Caki2 (cell line): ENCODE results near the gene LARP6. TPM values are rescaled to one million over a fixed set of nuclear protein-coding genes. Genes with fewer than 3 reads are reported as not detected.
"Not testable (repeated sequence)": the region's sequence is repeated elsewhere in the genome, so short reads cannot be mapped to it uniquely, and the experiment has no call there.

Source experiments
- DNase-seq: peaks from one replicate; pipeline ENCODE4 v3.0.0-alpha.2; 2015; ENCODE audit warnings: low read depth
- in situ Hi-C: cut with HindIII; loops from 2 replicates; pipeline ENCODE4 v1.10.0; 2016; ENCODE audit warnings: low sequenced_read_pairs, low pct_unique_long_range_greater_than_20kb, mixed read lengths
- total RNA-seq: library from RNA; depleted of rRNA; stranded (reverse); fragments of >200 nt; shearing (Covaris generic); gene quantifications from 2 replicates; pipeline ENCODE4 v1.2.3, GENCODE V29; 2014; ENCODE audit warnings: low replicate concordance

The LARP6 gene
- total RNA-seq, 1 experiment from 2014 or later, result 35.4 TPM

DNA sequence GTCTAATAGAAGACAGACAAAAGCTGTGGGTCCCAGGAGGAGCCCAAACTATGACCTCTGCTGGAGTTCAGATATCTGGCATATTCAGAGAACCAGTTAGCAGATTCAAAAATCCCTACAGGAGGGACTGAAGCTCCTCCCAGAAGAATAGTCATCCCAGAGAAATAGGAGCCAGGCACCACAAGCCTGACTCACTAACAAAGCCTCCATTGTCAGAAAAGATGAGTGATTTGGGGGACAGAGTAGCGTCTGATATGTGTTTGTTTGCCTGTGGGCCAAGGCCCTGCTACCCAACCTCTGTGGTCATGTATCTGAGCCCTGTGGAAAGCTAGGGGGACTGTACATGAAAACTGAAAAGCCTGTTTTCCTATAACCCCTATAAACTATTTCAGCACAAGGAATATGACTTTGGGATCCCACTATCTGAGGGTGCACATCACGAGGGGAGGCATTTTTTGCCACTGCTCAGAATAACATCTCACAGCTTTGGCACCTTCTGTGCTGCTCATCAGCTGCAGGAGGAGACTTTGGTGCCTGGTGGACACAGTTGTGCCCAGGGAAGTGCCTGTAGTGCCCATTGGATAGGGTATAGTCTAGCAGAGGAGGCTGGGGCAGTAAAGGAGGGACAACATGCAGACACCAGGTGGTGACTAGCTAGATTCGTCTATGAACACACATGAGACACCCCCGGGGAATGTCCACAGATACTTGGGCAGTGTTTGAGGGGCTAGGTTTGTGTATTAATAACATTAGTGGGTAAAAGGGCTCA lies 9.7 kb upstream of the LARP6 start:
- DNase-seq, result peak; percentile 68
- in situ Hi-C loops, result no loop called here

DNA sequence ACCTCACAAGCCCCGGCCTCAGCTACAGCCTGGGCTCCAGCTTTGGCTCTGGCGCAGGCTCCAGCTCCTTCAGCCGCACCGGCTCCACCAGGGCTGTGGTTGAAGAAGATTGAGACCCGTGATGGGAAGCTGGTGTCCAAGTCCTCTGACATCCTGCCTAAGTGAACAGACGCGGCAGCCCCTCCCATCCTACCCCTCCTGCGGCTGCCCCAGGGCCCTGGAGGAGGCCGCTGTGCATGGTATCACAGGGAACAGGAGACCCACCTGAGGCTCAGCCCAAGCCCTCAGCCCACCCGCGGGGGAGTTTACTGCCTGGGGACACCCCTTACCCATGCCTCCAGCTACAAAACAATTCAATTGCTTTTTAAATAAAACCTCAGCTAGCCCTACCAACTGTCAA lies 6.0 kb upstream of the LARP6 start:
- in situ Hi-C loops, result no loop called here

DNA sequence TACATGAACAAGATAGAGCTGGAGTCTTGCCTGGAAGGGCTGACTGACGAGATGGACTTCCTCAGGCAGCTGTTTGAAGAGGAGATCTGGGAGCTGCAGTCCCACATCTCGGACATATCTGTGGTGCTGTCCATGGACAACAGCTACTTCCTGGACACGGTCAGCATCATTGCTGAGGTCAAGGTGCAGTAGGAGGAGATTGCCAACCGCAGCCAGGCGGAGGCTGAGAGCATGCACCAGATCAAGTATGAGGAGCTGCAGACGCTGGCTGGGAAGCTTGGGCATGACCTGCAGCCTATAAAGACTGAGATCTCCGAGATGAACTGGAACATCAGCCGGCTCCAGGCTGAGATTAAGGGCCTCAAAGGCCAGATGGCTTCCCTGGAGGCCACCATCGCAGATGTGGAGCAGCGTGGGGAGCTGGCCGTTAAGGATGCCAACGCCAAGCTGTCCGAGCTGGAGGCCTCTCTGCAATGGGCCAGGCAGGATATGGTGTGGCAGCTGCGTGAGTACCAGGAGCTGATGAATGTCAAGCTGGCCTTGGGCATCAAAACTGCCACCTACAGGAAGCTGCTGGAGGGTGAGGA lies 5.5 kb upstream of the LARP6 start:
- DNase-seq, result no peak
- in situ Hi-C loops, result no loop called here

More for the DNA sequence above, 6.0 kb upstream of the LARP6 start:
- DNase-seq, result no peak

DNA sequence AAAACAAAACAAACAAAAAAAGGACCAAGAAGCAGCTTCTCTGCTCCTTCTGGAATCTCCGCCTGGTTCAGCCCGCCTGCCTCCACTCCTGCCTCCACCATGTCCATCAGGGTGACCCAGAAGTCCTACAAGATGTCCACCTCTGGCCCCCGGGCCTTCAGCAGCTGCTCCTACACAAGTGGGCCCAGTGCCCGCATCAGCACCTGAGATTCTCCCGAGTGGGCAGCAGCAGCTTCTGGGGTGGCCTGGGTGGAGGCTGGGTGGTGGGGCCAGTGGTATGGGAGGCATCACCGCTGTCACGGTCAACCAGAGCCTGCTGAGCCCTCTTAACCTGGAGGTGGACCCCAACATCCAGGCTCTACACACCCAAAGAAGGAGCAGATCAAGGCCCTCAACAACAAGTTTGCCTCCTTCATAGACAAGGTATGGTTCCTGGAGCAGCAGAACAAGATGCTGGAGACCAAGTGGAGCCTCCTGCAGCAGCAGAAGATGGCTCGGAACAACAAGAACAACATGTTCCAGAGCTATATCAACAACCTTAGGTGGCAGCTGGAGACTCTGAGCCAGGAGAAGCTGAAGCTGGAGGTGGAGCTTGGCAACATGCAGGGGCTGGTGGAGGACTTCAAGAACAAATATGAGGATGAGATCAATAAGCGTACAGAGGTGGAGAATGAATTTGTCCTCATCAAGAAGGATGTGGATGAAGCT lies 4.8 kb upstream of the LARP6 start:
- DNase-seq, in situ Hi-C loops: not testable (repeated sequence)

DNA sequence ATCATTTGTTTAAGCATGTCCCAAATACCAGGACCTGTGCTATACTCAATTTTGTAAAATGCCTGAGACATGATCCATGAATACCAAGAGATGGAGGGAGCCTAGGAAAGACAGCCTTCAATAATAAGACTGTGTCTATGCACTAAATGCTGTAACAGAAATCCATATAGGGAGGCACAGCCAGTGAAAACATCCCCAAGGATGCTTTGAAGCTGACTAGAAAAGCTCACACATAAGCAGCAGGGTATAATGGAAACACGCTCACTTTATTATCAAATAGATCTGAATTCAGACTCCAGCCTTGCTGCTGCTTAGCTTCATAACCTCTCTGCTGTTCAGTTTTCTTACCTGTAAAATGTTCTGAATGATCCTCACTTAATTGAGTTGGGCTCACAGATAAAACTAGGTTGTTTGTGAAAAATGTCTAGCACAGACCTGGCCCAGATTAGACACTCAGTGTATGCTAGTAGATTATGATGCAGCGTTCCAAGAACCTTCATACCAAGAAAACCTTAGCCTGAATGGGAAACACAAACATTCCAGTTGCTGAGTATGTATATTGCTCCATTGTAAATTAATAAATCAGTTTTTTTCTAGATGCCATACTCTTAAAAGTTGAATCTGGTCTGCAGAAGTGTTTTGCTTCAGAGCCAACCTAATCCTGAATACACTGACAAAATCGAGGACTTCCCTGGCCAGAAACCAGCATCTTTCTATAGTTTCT lies 3.8 kb upstream of the LARP6 start:
- in situ Hi-C loops, result no loop called here
- DNase-seq, result no peak

DNA sequence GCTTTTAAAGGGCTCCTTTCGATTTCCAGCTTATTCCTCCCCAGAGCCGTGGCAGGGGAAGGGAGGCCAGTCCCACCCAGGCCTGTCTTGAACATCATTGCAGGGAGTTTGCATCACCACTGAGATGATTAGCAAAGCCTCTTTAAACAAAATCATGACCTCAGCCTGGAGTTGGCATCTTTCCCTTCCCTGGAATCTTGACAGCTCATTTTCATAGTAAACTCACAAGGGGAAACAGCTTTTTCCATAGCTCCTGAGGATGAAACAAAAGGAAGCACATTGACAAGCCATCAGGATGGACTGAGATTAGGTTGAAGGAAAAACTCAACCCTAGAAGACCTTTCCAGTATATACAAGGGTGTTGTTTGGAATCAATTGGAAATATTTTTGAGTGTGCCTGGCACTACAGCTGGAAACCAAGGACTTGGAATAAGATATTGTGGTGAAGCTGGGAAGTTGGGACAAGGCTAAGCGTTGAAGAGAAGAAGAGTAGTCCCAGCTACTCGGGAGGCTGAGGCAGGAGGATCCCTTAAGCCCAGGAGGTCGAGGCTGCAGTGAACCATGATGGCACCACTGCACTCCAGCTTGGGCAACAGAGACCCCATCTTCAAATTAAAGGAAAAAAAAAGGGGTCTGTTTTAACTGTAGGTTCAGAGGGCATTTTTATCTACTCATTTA lies 3.1 kb upstream of the LARP6 start:
- in situ Hi-C loops, result no loop called here
- peak; percentile 67 for DNase-seq

DNA sequence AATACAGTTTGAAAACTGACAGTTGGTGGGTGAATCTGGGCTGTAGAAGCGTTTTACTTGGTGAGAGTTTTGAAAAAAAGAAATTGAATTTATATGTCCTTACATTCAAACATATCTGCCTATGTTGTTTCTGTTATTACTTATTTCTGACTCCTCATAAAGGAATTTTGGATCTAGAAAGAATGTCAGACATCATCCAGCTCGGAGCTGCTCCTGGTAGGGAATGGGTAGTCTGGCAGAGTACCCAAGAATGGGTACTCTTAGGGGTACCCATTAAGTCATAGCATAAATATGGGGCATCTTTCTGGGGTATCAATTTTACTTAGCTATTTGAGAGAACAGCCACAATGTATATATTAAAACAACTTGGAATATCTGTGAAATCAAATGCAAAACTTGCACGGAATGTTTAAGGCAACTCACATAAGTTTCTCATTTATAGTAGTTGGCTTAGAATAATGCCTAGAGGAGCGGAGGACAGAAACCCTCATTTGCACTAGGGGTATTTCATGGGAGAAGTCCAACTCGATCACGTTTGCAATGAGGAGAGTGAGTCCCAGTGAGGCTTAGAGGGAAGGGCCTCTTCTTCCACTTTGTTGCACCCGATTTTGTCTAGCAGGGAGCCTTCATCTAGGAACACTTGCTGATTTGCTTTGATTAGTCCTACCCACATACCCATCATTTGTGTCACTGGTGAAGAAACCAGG lies 2.4 kb upstream of the LARP6 start:
- DNase-seq, result no peak
- in situ Hi-C loops, result no loop called here

DNA sequence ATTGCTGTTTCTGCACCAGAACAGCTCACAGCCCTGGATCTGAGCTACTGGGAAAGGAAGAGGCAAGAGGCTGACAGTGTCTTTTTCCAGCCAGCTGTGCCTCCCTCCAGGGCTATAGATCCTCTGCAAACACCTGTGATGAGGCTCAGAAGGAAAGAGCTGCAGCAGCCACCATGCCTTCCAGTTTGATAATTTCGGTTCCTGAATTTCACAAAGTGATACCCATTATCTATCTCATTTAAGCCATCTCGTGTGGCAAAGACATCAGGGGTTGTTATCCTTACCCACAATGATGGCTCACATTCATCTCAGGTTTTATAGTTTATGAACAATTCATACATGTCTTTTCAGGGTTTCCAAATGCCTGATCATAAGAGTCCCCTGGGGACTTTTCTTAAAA lies 1.8 kb upstream of the LARP6 start:
- in situ Hi-C loops, result no loop called here
- no peak for DNase-seq

DNA sequence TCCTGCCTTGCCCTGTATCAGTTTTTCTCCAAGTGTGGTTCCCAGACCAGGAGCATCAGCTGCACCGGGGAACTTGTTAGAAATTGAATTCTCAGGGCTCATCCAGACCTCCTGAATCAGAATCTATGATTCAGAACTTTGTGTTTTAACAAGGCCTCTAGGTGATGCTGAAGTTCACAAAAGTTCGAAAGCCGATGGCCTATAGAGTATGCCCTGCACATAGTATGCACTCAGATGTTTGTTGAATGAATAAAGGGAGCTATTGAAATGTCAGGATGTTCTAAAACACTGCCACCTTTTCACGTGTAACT lies 664 bp upstream of the LARP6 start:
- in situ Hi-C loops, result no loop called here
- DNase-seq, result peak; percentile 36

DNA sequence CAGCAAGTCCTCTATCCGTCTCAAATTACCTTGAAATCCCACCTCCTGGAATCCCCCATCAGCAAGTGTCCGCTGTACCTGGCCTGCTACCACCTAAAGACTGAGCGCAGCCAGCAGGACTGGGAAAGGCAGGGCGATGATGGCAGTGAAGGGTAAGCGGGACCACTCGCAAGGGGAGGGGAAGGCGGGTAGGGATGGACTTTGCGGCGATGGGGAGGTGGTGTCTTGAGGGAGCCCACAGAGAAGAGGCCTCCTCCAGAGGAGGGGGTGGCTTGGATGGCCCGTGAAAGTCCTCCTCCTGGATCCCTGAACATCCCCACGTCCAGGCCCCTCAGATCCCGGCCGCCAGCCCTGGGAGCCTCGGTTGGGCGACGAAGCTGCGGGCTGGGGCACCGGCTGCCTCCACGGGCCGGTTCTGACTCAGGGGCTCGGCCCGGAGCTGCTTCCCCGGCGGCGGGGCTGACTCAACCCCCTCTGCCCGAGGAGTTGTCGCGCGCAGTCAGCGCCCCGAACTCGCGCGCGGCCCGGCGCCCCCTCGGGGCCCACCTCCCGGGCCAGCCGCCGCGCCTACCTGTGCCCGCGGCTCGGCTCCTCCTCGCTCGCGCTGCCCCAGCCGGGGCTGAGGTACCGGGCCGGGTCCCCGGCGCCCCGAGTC lies 512 bp downstream of the LARP6 start:
- DNase-seq, result peak; percentile 50
- in situ Hi-C loops, result no loop called here

DNA sequence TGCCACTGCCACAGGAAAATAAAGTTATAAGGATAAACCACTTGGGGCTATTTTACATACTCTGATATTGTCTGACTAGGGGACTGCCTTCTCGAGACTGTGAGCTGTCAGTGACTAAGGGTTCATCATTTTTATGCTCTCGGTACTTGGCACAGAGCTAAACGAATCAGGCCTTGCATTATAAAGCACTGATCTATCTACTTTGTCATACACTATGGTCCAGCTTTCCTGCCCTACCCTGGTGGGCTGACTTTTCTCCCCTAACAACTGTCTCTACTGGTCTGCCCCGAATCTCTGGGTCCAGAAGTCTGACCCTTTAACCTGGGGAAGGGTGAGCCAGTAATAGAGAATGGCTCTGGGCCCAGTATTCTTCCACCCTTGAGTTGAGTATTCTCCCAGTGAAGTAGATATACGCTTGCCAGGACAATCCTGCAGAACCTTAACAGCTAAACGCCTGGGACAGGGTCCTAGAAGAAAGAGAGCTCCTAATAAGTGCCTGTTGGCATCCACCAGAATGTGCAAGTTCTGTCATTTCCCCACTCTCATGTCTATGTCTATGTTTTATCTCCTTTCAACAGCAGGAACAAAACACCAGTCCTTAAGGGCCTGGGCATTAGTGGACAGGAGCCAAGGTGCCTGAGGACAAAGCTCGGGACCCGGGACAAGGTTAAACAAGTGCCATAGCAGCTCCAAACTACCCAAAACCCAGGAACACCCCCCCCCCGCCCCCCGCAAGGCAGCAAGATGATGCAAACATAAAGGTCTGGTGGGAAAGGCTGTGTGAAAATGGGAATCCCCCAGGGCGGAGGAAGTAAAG lies 1.2 kb downstream of the LARP6 start:
- no peak for DNase-seq
- in situ Hi-C loops, result no loop called here

DNA sequence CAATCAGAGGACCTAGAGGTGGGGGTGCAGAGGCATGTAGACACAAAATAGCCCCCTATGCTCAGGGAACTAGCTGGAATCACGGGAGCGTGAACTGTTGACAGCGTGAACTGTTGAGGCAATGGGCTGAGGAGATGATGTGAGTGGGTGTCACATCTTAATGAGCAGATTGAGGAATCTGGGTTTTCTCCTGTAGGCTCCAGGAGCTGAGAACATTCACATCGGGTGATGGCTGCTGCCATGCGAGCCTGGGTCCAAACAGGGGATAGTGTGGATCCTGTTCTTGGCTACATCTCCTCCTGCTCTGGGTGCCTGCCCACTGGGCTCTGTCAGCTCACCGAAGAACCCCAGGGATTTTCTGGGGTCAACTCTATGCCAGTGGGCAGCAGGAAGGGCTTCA lies 2.1 kb downstream of the LARP6 start:
- DNase-seq, result no peak
- in situ Hi-C loops, result no loop called here

DNA sequence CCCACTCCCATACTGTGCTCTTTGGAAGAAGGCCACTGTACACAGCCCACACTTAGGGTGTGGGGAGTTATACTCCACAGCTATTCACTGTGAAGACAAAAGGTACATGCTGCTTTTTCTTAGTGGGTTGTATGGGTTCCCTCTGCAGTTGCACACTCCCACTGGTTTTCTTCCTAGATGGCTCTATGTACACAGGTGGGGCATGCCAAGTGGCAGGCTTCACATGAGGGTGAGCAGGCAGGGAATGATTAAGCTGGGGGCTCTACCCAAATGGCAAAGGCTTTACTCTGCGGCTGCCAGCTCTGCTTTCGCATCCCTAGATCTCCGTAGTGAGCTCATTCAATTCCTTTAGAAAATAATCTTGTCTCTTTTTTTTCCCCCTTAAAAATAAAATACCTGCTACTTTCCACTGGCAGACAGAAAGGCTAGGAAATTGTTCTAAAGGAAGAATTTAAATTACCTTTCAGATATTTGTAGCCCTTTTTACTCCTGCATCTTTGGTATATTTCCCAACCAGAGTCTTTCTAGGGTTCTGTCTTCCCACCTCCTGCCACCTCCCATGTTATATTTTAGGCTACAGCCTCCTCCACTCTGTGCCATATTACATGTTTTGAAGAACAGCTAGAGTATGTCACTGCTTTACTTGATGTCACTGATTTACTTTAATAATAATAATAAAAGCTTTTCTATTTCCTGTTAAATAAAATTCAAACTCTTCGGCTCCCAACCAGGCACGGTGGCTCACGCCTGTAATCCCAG lies 8.2 kb downstream of the LARP6 start:
- DNase-seq, result no peak
- in situ Hi-C loops, result no loop called here

DNA sequence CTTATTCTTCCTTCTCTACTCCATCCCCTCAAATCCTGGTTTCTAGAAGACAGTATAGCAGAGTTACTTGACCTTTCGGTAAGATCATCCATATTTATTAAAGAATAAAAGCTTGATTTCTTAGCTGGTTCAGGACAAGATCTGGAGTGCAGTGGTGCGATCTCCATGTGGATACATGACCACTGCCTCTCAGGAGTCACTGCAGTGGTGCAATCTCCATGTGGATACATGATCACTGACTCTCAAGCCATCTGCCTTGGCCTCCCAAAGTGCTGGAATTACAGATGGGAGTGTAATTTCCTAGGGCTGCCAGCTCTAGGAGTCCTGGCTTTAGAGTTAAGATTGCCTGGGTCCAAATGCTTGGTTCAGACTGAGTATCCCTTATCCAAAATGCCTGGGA lies 16.5 kb downstream of the LARP6 start:
- DNase-seq, result no peak
- in situ Hi-C loops, result no loop called here

DNA sequence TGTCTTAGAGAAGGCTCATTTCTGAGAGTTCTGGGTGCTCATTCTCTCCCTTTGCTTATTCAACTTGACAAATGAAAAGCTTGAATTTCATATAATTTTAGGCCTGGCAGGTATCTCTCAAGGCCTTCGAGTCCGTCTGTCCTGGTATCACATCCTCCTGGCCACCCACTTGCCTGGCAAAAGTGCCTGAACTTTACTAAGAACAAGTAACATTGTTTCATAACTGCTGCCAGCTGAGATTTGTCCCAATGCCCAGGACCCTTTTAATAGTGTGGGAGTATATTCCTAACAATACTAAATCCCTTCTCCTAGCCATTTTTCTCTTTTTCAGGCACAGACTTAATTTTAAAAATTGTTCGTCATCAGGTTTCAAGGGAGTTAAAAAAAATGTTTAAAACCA lies 18.1 kb downstream of the LARP6 start:
- no peak for DNase-seq
- in situ Hi-C loops, result no loop called here

DNA sequence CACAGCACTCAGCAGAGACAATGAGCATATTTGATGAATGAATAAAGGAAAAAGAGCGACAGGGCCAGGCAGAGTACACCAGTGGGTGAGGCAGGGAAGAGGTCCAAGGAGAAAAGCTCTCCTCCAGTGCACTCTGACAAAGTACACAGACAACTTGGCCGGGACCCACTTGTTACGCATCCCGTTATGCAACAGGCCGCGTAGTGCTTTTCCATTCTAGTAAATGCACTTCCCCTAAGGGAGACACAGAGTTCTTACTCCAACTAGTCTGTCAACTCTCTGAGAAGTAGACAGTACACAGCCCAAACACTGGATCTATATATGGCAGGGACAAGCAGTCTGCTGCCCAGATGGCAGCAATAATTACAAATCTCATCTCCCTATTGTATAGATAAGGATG lies 18.5 kb downstream of the LARP6 start:
- no peak for DNase-seq
- in situ Hi-C loops, result no loop called here
